ENCODE results near the gene MRPL44. TPM values are rescaled to one million over a fixed set of nuclear protein-coding genes. Genes with fewer than 3 reads are reported as not detected.

The MRPL44 gene
- total and polyA plus RNA-seq, 2 donors (not counting 1 experiment from before 2014, with no cell fraction given): 8.9 to 26.7 TPM

- H3K9ac ChIP-seq (ENCODE audit: low read length): peak within 1 kb of the TSS; percentile 98
- no peaks in the 10 kb centered on the region for H3K36me3 ChIP-seq (replicated peaks in 1 of 2; ENCODE audit: control extremely low read depth in 1 of 2, control insufficient read depth in 1 of 2, extremely low read depth in 1 of 2, insufficient read depth in 2 of 2, low read length in 1 of 2)
- intact Hi-C loops (cut with micrococcal nuclease): loop anchor here (1.0 to 10.0 kb wide), 4 partner anchors 8 to 1000 kb away; partner anchors contain the start of gene MRPL44
- H3K4me3 ChIP-seq (ENCODE audit: control extremely low read depth in 1 of 5, extremely low read depth in 1 of 5, insufficient read depth in 1 of 5, low read depth in 2 of 5, low read length in 4 of 5): peak within 1 kb of the TSS; percentile 58 to 92 (median 89)
- Mint-ChIP-seq H3K4me1 (peaks cover 50% of the 10 kb centered on the region), H3K27ac (peak within 1 kb of the TSS; percentile 94), H3K4me3 (peak within 1 kb of the TSS; percentile 94), H3K27me3 (no peaks in the 10 kb centered on the region), H3K9me3 (ENCODE audit: insufficient read depth) (no peaks in the 10 kb centered on the region)
- POLR2A ChIA-PET: interaction anchor here (0.5 to 1.5 kb wide), 6 partner anchors 9 to 647 kb away, joined by 3 to 6 read pairs (median 5); partner anchors contain the start of gene MRPL44
- DNase-seq (peak; percentile 87), ATAC-seq (ENCODE audit: low read depth) (peak; percentile 93)
- peaks cover 0 to 2% (median 0%) of the 10 kb centered on the region in 3 donors for H3K9me3 ChIP-seq (ENCODE audit: control extremely low read depth in 1 of 3, control insufficient read depth in 2 of 3, insufficient read depth in 1 of 3, low read length in 2 of 3)
- peaks cover 86% of the 10 kb centered on the region for H3K79me2 ChIP-seq (ENCODE audit: control insufficient read depth, insufficient read depth, low read length)
- peak within 1 kb of the TSS; percentile 90 for H2AFZ ChIP-seq (ENCODE audit: insufficient read depth, low read depth, low read length, poor library complexity, severe bottlenecking)
- peaks cover 21 to 44% of the 10 kb centered on the region in 2 donors for H3K4me1 ChIP-seq (ENCODE audit: control insufficient read depth in 2 of 2, insufficient read depth in 2 of 2, low read length in 2 of 2)
- TF ChIP-seq EZH2 (IDR thresholded peaks at IDR 0.05; ENCODE audit: borderline replicate concordance, insufficient read depth, low read depth, low read length, poor library complexity, severe bottlenecking) (no peak), CTCF (IDR thresholded peaks at IDR 0.05) (no peak)
- CTCF ChIA-PET: interaction anchor here (1.4 to 1.8 kb wide), 3 partner anchors 10 to 48 kb away, joined by 4 to 7 read pairs (median 5); no protein-coding TSS in a partner anchor
- H3K27me3 ChIP-seq (replicated peaks in 1 of 4; ENCODE audit: control extremely low read depth in 1 of 4, control insufficient read depth in 3 of 4, insufficient read depth in 4 of 4, low read length in 3 of 4): no peaks in the 10 kb centered on the region
- no peaks in the 10 kb centered on the region for H4K20me1 ChIP-seq (ENCODE audit: control insufficient read depth, insufficient read depth, low read length, poor library complexity, severe bottlenecking)
- 0% methylated on average over 84 of the region's 87 CpGs for WGBS (ENCODE audit: insufficient coverage)
- H3K27ac ChIP-seq (ENCODE audit: low read length in 2 of 2): peak within 1 kb of the TSS; percentile 35 to 87
- H3K4me2 ChIP-seq (replicated peaks; ENCODE audit: low read depth, low read length, poor library complexity, severe bottlenecking): peak within 1 kb of the TSS; percentile 99
Observed at GRCh38 chr2:223944703-223945531, 12.3 kb upstream of the MRPL44 start, which contains the start of gene WDFY1. TSS of gene WDFY1 (minus strand) at chr2:223945335. CDS start at chr2:223945284, 51 bp downstream.
